C4-2B (cell line): Measurements from ENCODE around the gene CNKSR2.

Experiments used
- ZFX ChIP-seq: fragments of 450-650 bp; IDR thresholded peaks from 2 replicates; pipeline ENCODE4 v1.6.1; 2017
- TF ChIP-seq, protein P1 (sequence below): fragments of 450-650 bp; conservative IDR thresholded peaks from 2 replicates; pipeline ENCODE4 v1.5.1; 2017; ENCODE audit warnings: mild to moderate bottlenecking

- TF ChIP-seq ZFX = no peak
- TF ChIP-seq, protein P1, sequence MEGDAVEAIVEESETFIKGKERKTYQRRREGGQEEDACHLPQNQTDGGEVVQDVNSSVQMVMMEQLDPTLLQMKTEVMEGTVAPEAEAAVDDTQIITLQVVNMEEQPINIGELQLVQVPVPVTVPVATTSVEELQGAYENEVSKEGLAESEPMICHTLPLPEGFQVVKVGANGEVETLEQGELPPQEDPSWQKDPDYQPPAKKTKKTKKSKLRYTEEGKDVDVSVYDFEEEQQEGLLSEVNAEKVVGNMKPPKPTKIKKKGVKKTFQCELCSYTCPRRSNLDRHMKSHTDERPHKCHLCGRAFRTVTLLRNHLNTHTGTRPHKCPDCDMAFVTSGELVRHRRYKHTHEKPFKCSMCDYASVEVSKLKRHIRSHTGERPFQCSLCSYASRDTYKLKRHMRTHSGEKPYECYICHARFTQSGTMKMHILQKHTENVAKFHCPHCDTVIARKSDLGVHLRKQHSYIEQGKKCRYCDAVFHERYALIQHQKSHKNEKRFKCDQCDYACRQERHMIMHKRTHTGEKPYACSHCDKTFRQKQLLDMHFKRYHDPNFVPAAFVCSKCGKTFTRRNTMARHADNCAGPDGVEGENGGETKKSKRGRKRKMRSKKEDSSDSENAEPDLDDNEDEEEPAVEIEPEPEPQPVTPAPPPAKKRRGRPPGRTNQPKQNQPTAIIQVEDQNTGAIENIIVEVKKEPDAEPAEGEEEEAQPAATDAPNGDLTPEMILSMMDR = no peak
These were observed 216.0 kb downstream of the CNKSR2 start for GRCh38 chrX:21590012-21590776.
